HFFc6 (cell line): ENCODE data around the gene MPIG6B. TPM values are rescaled to one million over a fixed set of nuclear protein-coding genes. Genes with fewer than 3 reads are reported as not detected.
A peak's percentile ranks its signal among the peaks of the same experiment; 100 is the strongest.

Experiments used
- DNase-seq: peaks from one replicate; pipeline ENCODE4 v3.0.0-alpha.2; 2018
- H3K27ac Mint-ChIP-seq: 2 replicates; pipeline ENCODE4 v1.8.0; 2020; ENCODE audit warnings: mild to moderate bottlenecking, mixed read lengths
- H3K27me3 Mint-ChIP-seq: 2 replicates; pipeline ENCODE4 v1.8.0; 2021; ENCODE audit warnings: mild to moderate bottlenecking, moderate library complexity, mixed read lengths; ENCODE audit not compliant: insufficient read depth
- H3K36me3 Mint-ChIP-seq: 2 replicates; pipeline ENCODE4 v1.8.0; 2021; ENCODE audit warnings: low read depth, mixed read lengths
- H3K4me1 Mint-ChIP-seq: 2 replicates; pipeline ENCODE4 v1.8.0; 2020; ENCODE audit warnings: low read depth, mixed read lengths
- H3K4me3 Mint-ChIP-seq: 2 replicates; pipeline ENCODE4 v1.8.0; 2020; ENCODE audit warnings: mild to moderate bottlenecking, moderate library complexity, mixed read lengths
- H3K9me3 Mint-ChIP-seq: 2 replicates; pipeline ENCODE4 v1.8.0; 2020; ENCODE audit warnings: mild to moderate bottlenecking, mixed read lengths
- CTCF ChIP-seq: fragments of 200-600 bp; sonication (generic); IDR thresholded peaks from 2 replicates; pipeline ENCODE4 v1.5.0; 2021; ENCODE audit warnings: antibody characterized with exemption, mild to moderate bottlenecking
- total RNA-seq, 6 experiments: library from RNA; stranded (reverse); fragmentation: NEBNext Ultra II Directional; extraction: Animal tissue kit (Norgen Biotek cat#: 25700); gene quantifications; 2 replicates in 1 of 6; 3 replicates in 5 of 6; pipeline ENCODE4 v1.2.3, GENCODE V29; 2021

Gene MPIG6B
- total RNA-seq, 6 experiments from 2014 or later, result not detected

GRCh38 chr6:31680226-31681134 is 42.7 kb upstream of the MPIG6B start, which contains the start of gene LY6G5C:
TSS of gene LY6G5C (minus strand) at chr6:31681067. CDS start at chr6:31680373, 694 bp downstream.
- H3K4me1 Mint-ChIP-seq, result peaks cover 17% of the 10 kb centered on the region
- peak within 1 kb of the TSS; percentile 87 for H3K4me3 Mint-ChIP-seq
- no peaks in the 10 kb centered on the region for H3K9me3 Mint-ChIP-seq

GRCh38 chr6:31681135-31681671 is 42.0 kb upstream of the MPIG6B start:
- peaks cover 17% of the 10 kb centered on the region for H3K4me1 Mint-ChIP-seq
- peak overlapping the region; percentile 96 for H3K27ac Mint-ChIP-seq
- H3K27me3 Mint-ChIP-seq, result peaks cover 1% of the 10 kb centered on the region; the same call in 1 of the 2 replicates
- H3K9me3 Mint-ChIP-seq, result no peaks in the 10 kb centered on the region
- H3K36me3 Mint-ChIP-seq, result 0 out of 2 replicates have a peak, but pooled peaks cover 6% of the 10 kb centered on the region
- peak overlapping the region; percentile 87 for H3K4me3 Mint-ChIP-seq
- no peak for DNase-seq
- TF ChIP-seq CTCF, result no peak; the same call in none of the 2 replicates

More at GRCh38 chr6:31680226-31681134, 42.7 kb upstream of the MPIG6B start, which contains the start of gene LY6G5C:
- Mint-ChIP-seq H3K27ac (peak within 1 kb of the TSS; percentile 96), H3K36me3 (no peaks in the 10 kb centered on the region), H3K27me3 (peaks cover 1% of the 10 kb centered on the region; the same call in 1 of the 2 replicates)
- peak; percentile 91 for DNase-seq
- TF ChIP-seq CTCF, result peak; percentile 75

GRCh38 chr6:31683591-31683990 is 39.6 kb upstream of the MPIG6B start:
- Mint-ChIP-seq H3K9me3 (no peaks in the 10 kb centered on the region), H3K27me3 (peaks cover 1% of the 10 kb centered on the region; the same call in 1 of the 2 replicates), H3K4me3 (no peak overlapping the region), H3K4me1 (peaks cover 17% of the 10 kb centered on the region), H3K36me3 (0 out of 2 replicates have a peak, but pooled peaks cover 9% of the 10 kb centered on the region), H3K27ac (no peak overlapping the region)
- no peak for DNase-seq
- no peak for TF ChIP-seq CTCF

- Mint-ChIP-seq H3K4me1 (peaks cover 3% of the 10 kb centered on the region), H3K4me3 (no peak overlapping the region), H3K27ac (no peak overlapping the region), H3K27me3 (no peaks in the 10 kb centered on the region; the same call in 1 of the 2 replicates), H3K36me3 (peaks cover 9% of the 10 kb centered on the region; the same call in 1 of the 2 replicates), H3K9me3 (no peaks in the 10 kb centered on the region)
- no peak for TF ChIP-seq CTCF
- DNase-seq, result no peak
Measured at GRCh38 chr6:31686483-31686882, 36.7 kb upstream of the MPIG6B start.

- TF ChIP-seq CTCF, result no peak
- Mint-ChIP-seq H3K27ac (no peak overlapping the region), H3K4me1 (no peaks in the 10 kb centered on the region), H3K4me3 (no peak overlapping the region), H3K9me3 (no peaks in the 10 kb centered on the region), H3K36me3 (peaks cover 9% of the 10 kb centered on the region; the same call in 1 of the 2 replicates), H3K27me3 (no peaks in the 10 kb centered on the region; the same call in 1 of the 2 replicates)
- no peak for DNase-seq
Measured at GRCh38 chr6:31687321-31687720, 35.9 kb upstream of the MPIG6B start.
